HEK293 (cell line): ENCODE data around the gene CEP89.

ENCODE experiments used
- CTCF ChIA-PET: fragments of 350-600 bp; formaldehyde crosslinking; extraction: SDS; loops from one replicate; lab custom pipeline; 2021; ENCODE audit warnings: antibody characterized with exemption; lab: Yijun Ruan, JAX
- POLR2A ChIA-PET: fragments of 300-600 bp; formaldehyde crosslinking; extraction: SDS; loops from one replicate; lab custom pipeline; 2020; ENCODE audit warnings: antibody characterized with exemption, inconsistent platforms; lab: Yijun Ruan, JAX
- H3K27ac ChIP-seq: fragments of 200-500 bp; sonication (Bioruptor generic); 2 replicates; pipeline ENCODE4 v1.5.1; 2014; ENCODE audit warnings: low read depth, low read length, control low read depth, inconsistent platforms; ENCODE audit errors: extremely low read depth
- H3K36me3 ChIP-seq, 2 experiments: fragments of 200-500 bp in 1 of 2; sonication (Bioruptor generic) in 1 of 2; 1 replicate in 1 of 2; 2 replicates in 1 of 2; pipeline ENCODE4 v1.5.1; 2014 to 2017; ENCODE audit warnings: inconsistent platforms in 2 of 2, low read length in 2 of 2; ENCODE audit not compliant: control insufficient read depth in 2 of 2, insufficient read depth in 1 of 2
- H3K4me1 ChIP-seq: fragments of 200-500 bp; sonication (Bioruptor generic); 2 replicates; pipeline ENCODE4 v1.5.1; 2014; ENCODE audit warnings: mild to moderate bottlenecking, low read length, inconsistent platforms; ENCODE audit not compliant: control insufficient read depth, insufficient read depth
- H3K4me3 ChIP-seq: 2 replicates; pipeline ENCODE4 v1.5.1; 2011; ENCODE audit warnings: low read depth, mild to moderate bottlenecking, control low read depth, low read length, moderate library complexity
- H3K9me3 ChIP-seq: fragments of 200-500 bp; sonication (Bioruptor generic); 2 replicates; pipeline ENCODE4 v1.5.1; 2014; ENCODE audit warnings: low read depth, low read length, inconsistent platforms; ENCODE audit not compliant: control insufficient read depth, insufficient read depth
- KLF8 ChIP-seq: fragments of 450-650 bp; formaldehyde crosslinking; IDR thresholded peaks from 2 replicates; pipeline ENCODE4 v1.5.1; 2016; ENCODE audit warnings: missing biosample characterization, missing genetic modification characterization
- KLF9 ChIP-seq: fragments of 450-650 bp; formaldehyde crosslinking; IDR thresholded peaks from 2 replicates; pipeline ENCODE4 v1.5.1; 2016; ENCODE audit warnings: missing biosample characterization, missing genetic modification characterization, low read depth
- YY1 ChIP-seq: fragments of 450-650 bp; formaldehyde crosslinking; IDR thresholded peaks from 2 replicates; pipeline ENCODE4 v1.5.1; 2018; ENCODE audit warnings: missing biosample characterization, missing genetic modification characterization
- ZBTB21 ChIP-seq: fragments of 450-650 bp; formaldehyde crosslinking; IDR thresholded peaks from 2 replicates; pipeline ENCODE4 v1.5.1; 2017; ENCODE audit warnings: missing biosample characterization, missing genetic modification characterization
- ZFHX2 ChIP-seq: fragments of 450-650 bp; formaldehyde crosslinking; conservative IDR thresholded peaks from 2 replicates; pipeline ENCODE4 v1.5.1; 2016; ENCODE audit warnings: missing biosample characterization, missing genetic modification characterization
- ZIC2 ChIP-seq: fragments of 450-650 bp; formaldehyde crosslinking; IDR thresholded peaks from 2 replicates; pipeline ENCODE4 v1.5.1; 2016; ENCODE audit warnings: missing biosample characterization, missing genetic modification characterization
- ZNF169 ChIP-seq: fragments of 450-650 bp; formaldehyde crosslinking; IDR thresholded peaks from 2 replicates; pipeline ENCODE4 v1.5.1; 2016; ENCODE audit warnings: missing biosample characterization, missing genetic modification characterization
- ZNF174 ChIP-seq: fragments of 450-650 bp; formaldehyde crosslinking; IDR thresholded peaks from 2 replicates; pipeline ENCODE4 v1.5.0; 2017; ENCODE audit warnings: missing biosample characterization, mild to moderate bottlenecking, missing genetic modification characterization
- ZNF23 ChIP-seq: fragments of 450-650 bp; formaldehyde crosslinking; IDR thresholded peaks from 2 replicates; pipeline ENCODE4 v1.5.1; 2016; ENCODE audit warnings: missing biosample characterization, missing genetic modification characterization, borderline replicate concordance
- ZNF239 ChIP-seq: fragments of 450-650 bp; formaldehyde crosslinking; IDR thresholded peaks from 2 replicates; pipeline ENCODE4 v1.5.1; 2016; ENCODE audit warnings: missing biosample characterization, missing genetic modification characterization
- ZNF24 ChIP-seq: fragments of 450-650 bp; formaldehyde crosslinking; IDR thresholded peaks from 2 replicates; pipeline ENCODE4 v1.5.1; 2016; ENCODE audit warnings: missing biosample characterization, missing genetic modification characterization
- ZNF292 ChIP-seq: fragments of 450-650 bp; formaldehyde crosslinking; IDR thresholded peaks from 2 replicates; pipeline ENCODE4 v1.5.1; 2016; ENCODE audit warnings: low read depth, missing biosample characterization, missing genetic modification characterization, borderline replicate concordance
- ZNF354C ChIP-seq: fragments of 450-650 bp; formaldehyde crosslinking; IDR thresholded peaks from 2 replicates; pipeline ENCODE4 v1.5.1; 2016; ENCODE audit warnings: missing biosample characterization, missing genetic modification characterization, low read depth, borderline replicate concordance
- ZNF398 ChIP-seq: fragments of 450-650 bp; formaldehyde crosslinking; IDR thresholded peaks from 2 replicates; pipeline ENCODE4 v1.5.1; 2017; ENCODE audit warnings: missing biosample characterization, missing genetic modification characterization
- ZNF426 ChIP-seq: fragments of 450-650 bp; formaldehyde crosslinking; IDR thresholded peaks from 2 replicates; pipeline ENCODE4 v1.5.1; 2017; ENCODE audit warnings: missing biosample characterization, missing genetic modification characterization, mild to moderate bottlenecking, inconsistent platforms, moderate library complexity
- ZNF549 ChIP-seq: fragments of 450-650 bp; IDR thresholded peaks from 2 replicates; pipeline ENCODE4 v1.5.1; 2018; ENCODE audit warnings: missing biosample characterization, missing genetic modification characterization, mild to moderate bottlenecking, inconsistent platforms, moderate library complexity
- ZNF555 ChIP-seq: fragments of 450-650 bp; formaldehyde crosslinking; conservative IDR thresholded peaks from 2 replicates; pipeline ENCODE4 v1.5.1; 2017; ENCODE audit warnings: missing biosample characterization, mild to moderate bottlenecking, missing genetic modification characterization, inconsistent platforms
- ZNF596 ChIP-seq: fragments of 450-650 bp; IDR thresholded peaks from 2 replicates; pipeline ENCODE4 v1.5.0; 2018; ENCODE audit warnings: missing biosample characterization, mild to moderate bottlenecking, missing genetic modification characterization, moderate library complexity
- ZNF621 ChIP-seq: fragments of 450-650 bp; formaldehyde crosslinking; IDR thresholded peaks from 2 replicates; pipeline ENCODE4 v1.5.1; 2017; ENCODE audit warnings: missing biosample characterization, missing genetic modification characterization
- ZNF670 ChIP-seq: fragments of 450-650 bp; formaldehyde crosslinking; IDR thresholded peaks from 2 replicates; pipeline ENCODE4 v1.5.1; 2016; ENCODE audit warnings: missing biosample characterization, missing genetic modification characterization, low read depth
- ZNF830 ChIP-seq: fragments of 450-650 bp; IDR thresholded peaks from 2 replicates; pipeline ENCODE4 v1.5.0; 2018; ENCODE audit warnings: missing biosample characterization, missing genetic modification characterization, low read depth, mild to moderate bottlenecking, moderate library complexity
- ZNF837 ChIP-seq: fragments of 450-650 bp; formaldehyde crosslinking; IDR thresholded peaks from 2 replicates; pipeline ENCODE4 v1.5.1; 2016; ENCODE audit warnings: missing biosample characterization, missing genetic modification characterization
- ZSCAN30 ChIP-seq: fragments of 450-650 bp; IDR thresholded peaks from 2 replicates; pipeline ENCODE4 v1.5.1; 2018; ENCODE audit warnings: missing biosample characterization, mild to moderate bottlenecking, missing genetic modification characterization, moderate library complexity
- TF ChIP-seq, protein P1 (sequence below): fragments of 450-650 bp; formaldehyde crosslinking; IDR thresholded peaks from 2 replicates; pipeline ENCODE4 v1.5.1; 2016; ENCODE audit warnings: missing biosample characterization, missing genetic modification characterization, borderline replicate concordance
- TF ChIP-seq, protein P2 (sequence below): fragments of 450-650 bp; formaldehyde crosslinking; IDR thresholded peaks from 2 replicates; pipeline ENCODE4 v1.5.1; 2016; ENCODE audit warnings: missing biosample characterization, missing genetic modification characterization

The CEP89 gene

DNA sequence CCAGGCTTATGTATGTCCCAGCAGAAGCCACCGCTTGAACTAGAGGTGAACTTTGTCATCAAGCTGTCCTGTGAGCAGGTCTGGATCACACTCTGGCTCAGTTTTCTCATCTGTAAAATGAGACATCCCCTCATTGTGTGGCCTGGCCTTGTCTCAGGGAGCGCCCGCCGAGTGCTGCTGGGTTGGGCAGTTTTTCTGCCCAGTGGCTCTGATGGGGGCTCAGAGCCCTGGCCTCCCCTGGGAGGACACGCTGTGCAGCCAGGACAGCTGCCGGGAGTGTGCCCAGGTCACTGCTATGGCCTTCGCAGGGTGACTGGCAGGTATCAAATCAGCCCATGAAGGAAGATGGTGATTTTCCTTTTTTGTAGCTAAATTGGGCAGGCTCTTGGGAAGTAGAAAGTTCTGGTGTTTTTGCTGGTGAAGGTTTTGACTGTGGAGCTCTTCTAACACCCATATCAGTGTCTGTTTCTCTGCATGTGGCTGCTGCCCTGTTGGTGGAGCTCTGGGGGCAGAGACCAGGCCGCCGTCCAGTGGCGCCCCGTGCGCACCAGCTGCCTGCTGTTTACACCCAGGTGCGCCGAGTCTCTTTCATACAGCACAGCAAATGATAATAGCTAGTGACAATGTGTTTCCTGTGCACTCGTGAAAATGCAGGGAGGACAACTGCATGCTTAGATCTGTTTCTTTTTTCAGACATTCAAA lies 143.0 kb downstream of the CEP89 start:
- H3K27ac ChIP-seq: no peak overlapping the region
- CTCF ChIA-PET: interaction anchor here (0.6 to 0.7 kb wide), 2 partner anchors 146 to 1076 kb away, joined by 3 read pairs; no protein-coding TSS in a partner anchor

DNA sequence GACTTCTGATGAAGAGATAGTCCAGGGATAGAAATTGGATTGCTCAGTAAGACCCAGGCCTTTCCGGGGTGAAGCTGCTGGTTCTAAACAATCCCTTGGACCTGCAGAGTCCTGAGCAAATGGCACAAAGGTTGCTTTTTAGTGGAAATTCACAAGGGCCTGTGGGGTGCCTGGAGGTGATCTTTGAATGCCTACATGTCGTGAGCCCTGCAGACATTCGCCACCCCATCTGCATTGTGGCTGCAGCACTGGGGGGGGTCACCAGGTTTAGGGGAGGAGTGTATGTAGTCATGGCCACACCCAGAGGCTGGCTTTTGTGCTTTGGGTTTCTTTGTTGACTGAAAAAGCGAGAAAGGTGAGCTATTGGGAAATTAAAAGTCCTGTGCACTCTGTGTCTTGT lies 143.6 kb downstream of the CEP89 start:
- peaks cover 3% of the 10 kb centered on the region; the same call in 1 of the 2 replicates for H3K4me1 ChIP-seq
- no peak overlapping the region for H3K4me3 ChIP-seq
- H3K9me3 ChIP-seq: peaks cover 3% of the 10 kb centered on the region
- H3K36me3 ChIP-seq: no peaks in the 10 kb centered on the region
- no peak overlapping the region for H3K27ac ChIP-seq
- ChIA-PET POLR2A (no interaction called here), CTCF (interaction anchor here (0.9 kb wide), 1 partner anchor 41 kb away, joined by 6 read pairs; no protein-coding TSS in a partner anchor)
- TF ChIP-seq ZNF426 (tag by site-specific recombination) (no peak), ZNF23 (tag by site-specific recombination) (no peak), ZNF549 (tag by site-specific recombination) (no peak), ZBTB21 (tag by site-specific recombination) (no peak), ZNF621 (no peak), ZNF24 (tag by site-specific recombination) (no peak), ZNF292 (tag by site-specific recombination) (no peak), ZNF830 (tag by site-specific recombination) (no peak), ZNF398 (tag by site-specific recombination) (no peak), ZSCAN30 (tag by site-specific recombination) (no peak), ZNF670 (tag by site-specific recombination) (no peak), ZNF169 (tag by site-specific recombination) (no peak)
- TF ChIP-seq, protein P1, sequence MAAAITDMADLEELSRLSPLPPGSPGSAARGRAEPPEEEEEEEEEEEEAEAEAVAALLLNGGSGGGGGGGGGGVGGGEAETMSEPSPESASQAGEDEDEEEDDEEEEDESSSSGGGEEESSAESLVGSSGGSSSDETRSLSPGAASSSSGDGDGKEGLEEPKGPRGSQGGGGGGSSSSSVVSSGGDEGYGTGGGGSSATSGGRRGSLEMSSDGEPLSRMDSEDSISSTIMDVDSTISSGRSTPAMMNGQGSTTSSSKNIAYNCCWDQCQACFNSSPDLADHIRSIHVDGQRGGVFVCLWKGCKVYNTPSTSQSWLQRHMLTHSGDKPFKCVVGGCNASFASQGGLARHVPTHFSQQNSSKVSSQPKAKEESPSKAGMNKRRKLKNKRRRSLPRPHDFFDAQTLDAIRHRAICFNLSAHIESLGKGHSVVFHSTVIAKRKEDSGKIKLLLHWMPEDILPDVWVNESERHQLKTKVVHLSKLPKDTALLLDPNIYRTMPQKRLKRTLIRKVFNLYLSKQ: no peak

More for the DNA sequence above, 143.0 kb downstream of the CEP89 start:
- TF ChIP-seq ZNF239: no peak
- no peak for TF ChIP-seq ZFHX2 (tag by site-specific recombination)
- TF ChIP-seq, protein P2, sequence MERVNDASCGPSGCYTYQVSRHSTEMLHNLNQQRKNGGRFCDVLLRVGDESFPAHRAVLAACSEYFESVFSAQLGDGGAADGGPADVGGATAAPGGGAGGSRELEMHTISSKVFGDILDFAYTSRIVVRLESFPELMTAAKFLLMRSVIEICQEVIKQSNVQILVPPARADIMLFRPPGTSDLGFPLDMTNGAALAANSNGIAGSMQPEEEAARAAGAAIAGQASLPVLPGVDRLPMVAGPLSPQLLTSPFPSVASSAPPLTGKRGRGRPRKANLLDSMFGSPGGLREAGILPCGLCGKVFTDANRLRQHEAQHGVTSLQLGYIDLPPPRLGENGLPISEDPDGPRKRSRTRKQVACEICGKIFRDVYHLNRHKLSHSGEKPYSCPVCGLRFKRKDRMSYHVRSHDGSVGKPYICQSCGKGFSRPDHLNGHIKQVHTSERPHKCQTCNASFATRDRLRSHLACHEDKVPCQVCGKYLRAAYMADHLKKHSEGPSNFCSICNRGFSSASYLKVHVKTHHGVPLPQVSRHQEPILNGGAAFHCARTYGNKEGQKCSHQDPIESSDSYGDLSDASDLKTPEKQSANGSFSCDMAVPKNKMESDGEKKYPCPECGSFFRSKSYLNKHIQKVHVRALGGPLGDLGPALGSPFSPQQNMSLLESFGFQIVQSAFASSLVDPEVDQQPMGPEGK (tag by site-specific recombination): no peak
- TF ChIP-seq ZNF596 (tag by site-specific recombination): no peak
- TF ChIP-seq ZNF174 (tag by site-specific recombination): no peak
- no peak for TF ChIP-seq ZNF354C
- TF ChIP-seq YY1: no peak
- TF ChIP-seq KLF9: no peak
- no peak for TF ChIP-seq KLF8
- TF ChIP-seq ZIC2 (tag by site-specific recombination): no peak
- no peak for TF ChIP-seq ZNF555
- no peak for TF ChIP-seq ZNF837 (tag by site-specific recombination)
- Histone ChIP-seq H3K9me3 (peaks cover 3% of the 10 kb centered on the region), H3K4me3 (no peak overlapping the region), H3K4me1 (peaks cover 3% of the 10 kb centered on the region; the same call in 1 of the 2 replicates), H3K36me3 (no peaks in the 10 kb centered on the region)
- POLR2A ChIA-PET: no interaction called here
